NCI-H510A (cell line): Measurements from ENCODE around the gene GOPC.
"Not testable (repeated sequence)": the region's sequence is repeated elsewhere in the genome, so short reads cannot be mapped to it uniquely, and the experiment has no call there.

ENCODE experiments used
- DNase-seq: peaks from one replicate; lab custom pipeline; 2025; lab: John Stamatoyannopoulos, UW

GOPC gene

DNA sequence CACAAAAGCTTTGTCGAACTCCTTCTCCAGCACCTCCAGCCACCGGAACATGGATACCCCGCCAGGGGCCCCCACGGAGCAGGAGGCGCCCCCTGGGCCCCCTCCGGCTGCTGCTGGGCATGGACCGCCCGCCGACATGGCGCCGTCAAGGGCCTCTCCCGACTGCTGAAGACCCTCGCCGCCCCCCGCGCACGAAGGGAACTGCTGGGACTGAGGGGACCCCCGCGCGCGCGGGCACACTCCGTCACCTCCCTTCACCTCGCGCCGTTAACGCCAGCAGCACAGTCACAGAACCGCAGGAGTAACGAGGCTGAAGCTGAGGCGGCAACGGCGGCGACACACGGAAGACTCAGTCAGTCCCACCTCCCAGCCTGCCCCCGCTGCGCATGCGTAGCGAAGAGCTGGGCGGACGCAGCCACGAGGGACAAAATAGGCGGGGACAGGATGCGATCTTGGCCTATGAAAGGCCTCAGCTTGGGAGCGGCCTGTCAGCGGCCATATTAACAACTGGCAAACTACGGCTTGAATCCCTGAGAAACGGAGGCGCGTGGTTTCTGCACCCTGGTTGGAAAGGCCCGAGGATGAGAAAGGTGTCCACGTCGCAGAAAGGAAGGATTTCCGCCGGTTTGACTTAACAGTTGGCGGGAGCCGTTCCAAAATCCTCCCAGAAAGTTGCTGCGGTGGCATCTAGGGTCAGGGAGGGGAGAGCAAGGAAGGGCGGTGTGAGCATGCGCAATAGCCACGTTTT lies at the start of gene GOPC:
Gene GOPC (minus strand): TSS at position 361 of the 748 bp plus-strand sequence. CDS start 223 bp downstream, at position 138.
- peak; percentile 75 for DNase-seq

DNA sequence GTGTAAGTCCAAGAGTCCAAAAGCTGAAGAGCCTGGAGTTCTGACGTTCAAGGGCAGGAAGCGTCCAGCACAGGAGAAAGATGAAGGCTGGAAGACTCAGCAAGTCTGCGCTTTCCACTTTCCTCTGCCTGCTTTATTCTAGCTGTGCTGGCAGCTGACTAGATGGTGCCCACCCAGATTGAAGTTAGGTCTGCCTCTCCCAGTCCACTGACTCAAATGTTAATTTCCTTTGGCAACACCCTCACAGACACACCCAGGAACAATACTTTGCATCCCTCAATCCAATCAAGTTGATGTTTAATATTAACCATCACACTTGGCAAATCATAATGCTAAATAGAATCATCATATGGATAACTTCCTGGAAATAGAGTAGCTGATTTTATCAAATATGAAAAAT lies 49.7 kb upstream of the GOPC start:
- DNase-seq: not testable (repeated sequence)

DNA sequence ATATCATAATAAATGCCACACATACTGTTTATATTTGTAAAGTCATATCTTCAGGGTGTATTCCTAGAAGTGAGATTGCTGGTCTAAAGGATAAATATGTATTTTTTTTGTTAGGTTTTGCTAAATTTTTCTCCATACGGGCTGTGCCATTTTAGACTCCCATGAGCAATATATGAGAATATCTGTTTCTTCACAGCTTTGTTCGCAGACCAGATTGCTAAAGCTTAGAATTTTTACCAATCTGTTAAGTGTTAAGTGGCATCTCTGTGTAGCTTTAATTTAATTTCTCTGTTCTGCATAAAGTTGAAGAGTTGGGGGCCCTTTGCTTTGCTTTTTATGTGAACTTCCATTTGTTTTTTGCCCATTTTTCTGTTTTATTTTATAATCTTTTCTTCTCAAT lies 40.7 kb upstream of the GOPC start:
- no peak for DNase-seq

DNA sequence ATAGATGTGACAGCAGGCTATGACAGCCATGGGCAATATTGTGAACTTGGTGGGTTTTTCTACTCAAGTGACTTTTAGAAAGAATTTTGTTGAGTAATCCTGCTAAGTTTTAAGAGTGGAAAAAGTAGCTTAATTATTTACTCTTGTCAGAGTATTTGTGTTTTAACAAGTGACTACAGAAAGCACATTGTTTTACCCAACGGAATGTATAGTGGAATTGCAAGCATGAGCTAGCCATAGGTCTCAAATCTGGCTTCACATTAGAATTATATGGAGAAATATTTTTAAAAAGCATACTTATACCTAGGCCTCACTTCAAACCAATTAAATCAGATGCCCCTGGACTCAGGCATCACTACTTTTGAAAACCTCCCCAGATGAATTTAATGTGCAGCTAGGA lies 35.5 kb upstream of the GOPC start:
- no peak for DNase-seq

DNA sequence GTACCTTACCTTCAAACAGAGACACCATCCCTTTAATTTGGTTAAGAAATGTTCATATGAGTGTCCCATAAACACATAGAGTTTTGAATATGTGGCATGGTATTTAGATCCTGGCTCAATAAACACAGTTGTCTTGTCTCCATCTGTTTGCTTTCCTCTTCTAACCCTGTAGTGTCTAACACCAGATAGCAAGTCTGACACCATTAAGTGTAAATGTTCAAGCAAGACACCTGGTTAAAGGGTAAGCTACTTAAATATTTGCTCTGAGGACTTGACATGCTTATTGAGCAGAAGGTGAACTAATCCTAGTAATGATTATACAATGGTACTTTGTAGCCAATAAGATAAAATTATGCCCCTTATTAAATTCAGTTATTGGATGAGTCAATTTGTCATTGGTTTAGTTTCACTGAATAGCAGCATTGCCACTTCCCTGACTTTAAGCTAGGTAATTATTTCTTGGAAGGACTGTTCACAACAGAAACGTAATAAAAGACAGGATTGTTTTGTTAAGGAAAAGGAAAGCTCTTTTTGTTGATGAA lies 26.9 kb upstream of the GOPC start:
- no peak for DNase-seq

DNA sequence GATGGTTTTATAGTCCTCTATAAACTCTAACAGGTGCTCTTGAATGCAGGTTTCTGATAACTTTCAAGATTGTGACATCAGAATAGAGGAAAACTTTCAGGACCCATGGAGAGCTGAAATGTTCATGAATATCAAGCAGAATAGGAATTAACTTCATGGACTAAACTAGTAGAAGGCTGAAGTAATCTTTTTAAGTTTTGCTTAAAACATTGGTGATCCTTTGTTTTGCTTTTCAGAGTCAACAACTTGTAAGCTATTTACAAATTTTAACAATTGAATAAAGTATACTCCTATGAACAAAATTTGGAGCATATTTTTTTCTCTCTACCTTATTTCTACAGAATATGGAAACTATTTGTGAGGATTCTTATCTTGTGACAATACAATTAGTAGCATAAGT lies 25.2 kb upstream of the GOPC start:
- no peak for DNase-seq

DNA sequence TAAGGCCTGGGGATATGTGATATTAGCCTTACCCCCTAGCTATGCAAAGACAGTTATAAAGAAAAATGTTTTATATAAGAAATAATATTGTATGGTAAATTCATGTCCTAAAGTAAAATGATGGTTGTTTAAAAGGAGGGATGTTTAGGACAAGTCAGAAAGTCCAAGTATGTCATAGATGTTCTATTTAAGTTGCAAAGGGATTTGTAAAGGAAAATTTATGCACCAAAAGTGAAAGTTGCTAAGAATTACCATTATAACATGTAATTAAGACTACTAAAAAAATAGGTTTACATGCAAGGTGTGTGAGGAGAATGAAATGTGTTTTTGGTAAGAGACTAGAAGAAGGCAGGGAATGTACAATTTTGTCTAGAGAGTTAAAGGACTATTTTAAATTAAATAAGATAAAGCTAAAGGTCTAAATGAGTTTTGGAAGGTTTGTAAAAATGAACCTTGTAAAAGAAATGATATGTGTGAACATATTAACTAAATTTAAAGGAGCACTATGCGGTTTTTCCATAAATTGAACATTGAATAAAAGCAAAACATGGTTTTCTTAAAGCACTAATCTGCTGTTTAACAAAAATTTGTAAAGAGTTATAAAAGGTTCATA lies 22.7 kb upstream of the GOPC start:
- DNase-seq: no peak

DNA sequence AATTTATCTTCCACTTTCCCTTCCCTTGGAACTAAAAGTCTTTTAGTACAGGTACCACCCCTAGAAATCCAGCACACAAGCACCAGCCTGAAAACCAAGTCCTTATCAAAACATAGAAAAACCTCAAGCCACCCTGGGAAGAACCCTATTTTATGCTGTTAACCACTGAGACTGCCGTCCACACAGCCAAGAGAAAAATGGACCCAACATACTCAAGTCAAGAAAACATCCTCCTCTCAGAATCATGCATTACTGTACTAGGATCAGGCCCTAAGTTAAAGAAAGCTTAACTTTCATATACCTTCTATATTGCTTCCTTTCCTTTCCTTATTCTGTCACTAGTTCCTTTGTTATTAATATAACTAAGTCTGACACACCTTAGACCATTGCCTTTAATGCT lies 16.9 kb upstream of the GOPC start:
- DNase-seq: no peak

DNA sequence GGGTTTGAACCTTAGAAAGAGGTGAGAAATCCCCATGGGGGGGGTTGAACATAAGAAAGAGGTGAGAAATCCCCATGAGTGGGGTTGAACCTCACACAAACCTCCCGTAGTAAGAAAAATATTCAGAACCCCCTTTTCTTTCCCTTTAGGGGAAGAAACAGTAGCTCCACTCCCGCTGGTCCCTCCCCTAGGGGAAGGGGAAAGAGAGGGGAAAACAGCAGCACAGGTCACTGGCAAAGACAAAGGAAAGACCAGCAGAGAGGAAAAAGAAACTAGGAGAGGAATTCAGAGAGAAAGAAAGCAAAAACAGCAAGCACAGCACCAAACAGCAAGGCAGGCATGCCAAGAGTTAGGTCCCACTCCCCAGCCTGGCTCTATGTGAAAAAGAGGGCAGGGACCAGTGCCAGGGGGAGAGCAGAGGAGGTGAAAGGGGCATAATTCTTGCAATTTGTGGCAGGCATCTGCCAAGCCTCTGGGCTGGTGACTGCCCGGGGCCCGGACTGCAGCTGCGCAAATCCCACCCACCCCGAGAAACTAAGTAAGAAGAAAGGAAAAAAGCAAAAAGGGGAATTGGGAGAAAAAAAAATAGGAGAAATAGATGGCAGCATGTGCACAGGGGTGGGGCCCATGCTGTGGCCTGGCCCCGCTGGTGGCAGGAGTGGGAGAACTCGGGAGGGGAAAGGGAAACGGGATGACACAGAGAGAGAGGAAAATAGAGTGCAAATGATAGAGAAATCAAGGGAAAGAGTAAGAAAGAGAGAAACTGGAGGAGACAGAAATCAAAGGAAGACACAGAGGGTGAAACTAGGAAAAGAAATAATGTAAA lies 15.1 kb upstream of the GOPC start:
- DNase-seq: no peak

DNA sequence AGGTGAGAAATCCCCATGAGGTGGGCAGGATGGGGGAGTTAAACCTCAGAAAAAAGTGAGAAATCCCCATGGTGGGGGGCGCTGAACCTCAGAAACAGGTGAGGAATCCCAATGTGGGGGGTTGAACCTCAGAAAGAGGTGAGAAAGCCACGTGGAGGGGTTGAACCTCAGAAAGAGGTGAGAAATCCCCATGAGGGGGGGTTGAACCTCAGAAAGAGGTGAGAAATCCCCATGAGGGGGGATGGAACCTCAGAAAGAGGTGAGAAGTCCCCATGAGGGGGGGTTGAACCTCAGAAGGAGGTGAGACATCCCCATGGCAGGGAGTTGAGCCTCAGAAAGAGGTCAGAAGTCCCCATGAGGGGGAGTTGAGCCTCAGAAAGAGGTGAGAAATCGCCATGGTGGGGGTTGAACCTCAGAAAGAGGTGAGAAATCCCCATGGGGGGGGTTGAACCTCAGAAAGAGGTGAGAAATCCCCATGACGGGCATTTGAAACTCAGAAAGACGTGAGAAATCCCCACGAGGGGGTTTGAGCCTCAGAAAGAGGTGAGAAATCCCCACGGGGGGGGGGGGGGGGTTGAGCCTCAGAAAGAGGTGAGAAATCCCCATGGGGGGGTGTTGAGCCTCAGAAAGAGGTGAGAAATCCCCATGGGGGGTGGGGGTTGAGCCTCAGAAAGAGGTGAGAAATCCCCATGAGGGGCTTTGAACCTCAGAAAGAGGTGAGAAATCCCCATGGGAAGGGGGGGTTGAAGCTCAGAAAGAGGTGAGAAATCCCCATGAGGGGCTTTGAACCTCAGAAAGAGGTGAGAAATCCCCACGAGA lies 14.3 kb upstream of the GOPC start:
- no peak for DNase-seq

DNA sequence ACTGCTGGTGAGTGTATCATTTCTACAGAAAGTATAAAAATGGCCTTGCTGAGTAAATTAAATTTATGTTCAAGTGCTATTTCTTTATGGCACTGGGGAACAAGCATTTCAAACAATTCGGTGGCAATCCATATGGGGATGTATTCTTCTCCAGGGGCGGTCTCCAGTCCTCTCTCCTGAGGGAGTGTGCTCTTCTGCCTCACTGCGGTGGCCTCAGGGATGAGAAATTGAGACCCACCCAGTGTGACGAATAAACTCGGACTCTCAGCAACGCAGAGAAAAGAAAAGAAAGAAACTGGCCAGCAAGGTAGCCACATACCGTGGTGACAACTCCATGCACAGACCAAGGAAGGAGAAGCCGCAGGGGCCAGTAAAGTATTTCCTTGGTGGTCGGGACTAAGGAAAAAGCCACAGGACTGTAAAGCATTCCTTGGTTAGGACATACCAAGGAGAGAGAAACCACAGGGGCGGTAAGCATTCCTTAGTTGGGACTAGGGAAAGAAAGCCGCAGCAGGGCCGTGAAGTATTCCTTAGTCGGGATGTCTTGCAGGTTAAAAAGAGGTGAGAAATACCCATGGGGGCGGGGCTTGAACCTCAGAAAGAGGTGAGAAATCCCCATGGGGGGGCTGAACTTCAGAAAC lies 13.6 kb upstream of the GOPC start:
- no peak for DNase-seq

DNA sequence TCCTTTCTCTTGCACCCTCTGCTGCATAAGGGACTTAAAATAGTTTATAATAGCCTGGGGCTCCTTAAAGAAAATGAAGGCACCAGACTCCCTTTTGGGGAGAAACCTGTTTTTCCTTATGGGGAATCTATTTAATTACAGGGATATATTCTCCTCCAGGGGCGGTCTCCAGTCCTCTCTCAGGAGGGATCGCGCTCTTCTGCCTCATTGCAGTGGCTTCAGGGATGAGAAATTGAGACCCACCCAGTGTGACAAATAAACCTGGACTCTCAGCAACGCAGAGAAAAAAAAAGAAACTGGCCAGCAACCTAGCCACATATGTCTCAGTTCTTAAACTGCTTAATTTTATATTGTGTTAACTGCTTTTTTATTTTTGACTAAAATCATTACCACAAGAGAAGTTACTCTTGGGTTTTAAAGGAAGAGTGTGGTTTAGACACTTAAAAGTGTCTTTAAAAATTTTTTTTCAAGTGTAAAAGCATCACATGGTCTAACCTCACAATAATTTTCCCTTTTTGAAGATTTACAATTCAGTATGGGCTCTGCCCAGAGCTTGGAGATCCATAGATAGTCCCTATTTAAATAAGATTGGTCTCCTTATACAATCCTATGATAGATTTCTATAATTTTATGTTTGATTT lies 11.7 kb upstream of the GOPC start:
- DNase-seq: no peak

DNA sequence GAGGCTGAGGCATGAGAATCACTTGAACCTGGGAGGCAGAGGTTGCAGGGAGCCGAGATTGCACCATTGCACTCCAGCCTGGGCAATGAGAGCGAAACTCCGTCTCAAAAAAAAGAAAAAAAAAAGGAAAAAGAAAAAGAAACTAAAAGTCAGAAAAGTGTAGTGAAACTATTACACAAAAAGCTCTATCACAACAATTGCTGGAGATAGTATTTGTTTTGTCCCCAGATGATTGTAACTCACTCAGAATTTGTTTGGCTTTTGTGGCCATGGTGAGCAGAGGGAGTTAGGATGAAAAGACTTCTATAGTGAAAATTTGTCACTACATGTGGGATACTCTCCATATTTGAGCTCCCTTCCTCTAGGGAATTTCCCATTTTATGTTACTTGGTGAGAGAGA lies 5.2 kb upstream of the GOPC start:
- no peak for DNase-seq

DNA sequence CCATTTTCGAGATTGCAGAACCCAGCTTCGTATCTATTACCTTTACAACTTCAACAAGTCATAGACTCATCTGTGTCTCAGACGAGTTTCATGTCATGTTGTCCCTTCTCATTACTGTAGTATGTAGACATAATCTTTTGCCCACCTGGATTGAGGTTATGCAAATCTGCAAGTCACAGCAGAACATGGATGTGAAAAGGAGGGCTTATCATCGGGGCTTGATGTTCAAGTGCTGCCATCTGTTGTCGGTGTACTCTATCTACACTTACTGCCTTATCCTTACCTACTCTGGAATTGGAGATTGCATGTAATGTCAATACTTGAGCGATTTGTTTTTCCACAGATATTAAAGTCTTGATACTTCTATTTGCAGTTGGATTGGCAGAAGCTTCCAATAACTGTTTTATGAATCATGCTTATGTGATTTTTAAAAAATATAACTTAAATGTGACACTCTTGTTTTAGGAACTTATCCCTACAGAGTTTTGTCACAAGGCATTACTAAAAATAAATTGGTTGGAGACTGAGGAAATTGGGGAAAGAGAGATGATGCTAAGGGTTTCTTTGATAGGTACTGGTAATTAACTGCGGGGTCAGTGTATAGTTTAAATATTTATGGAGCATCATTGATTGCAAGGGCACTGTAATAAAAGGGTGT lies 3.0 kb upstream of the GOPC start:
- peak; percentile 10 for DNase-seq

DNA sequence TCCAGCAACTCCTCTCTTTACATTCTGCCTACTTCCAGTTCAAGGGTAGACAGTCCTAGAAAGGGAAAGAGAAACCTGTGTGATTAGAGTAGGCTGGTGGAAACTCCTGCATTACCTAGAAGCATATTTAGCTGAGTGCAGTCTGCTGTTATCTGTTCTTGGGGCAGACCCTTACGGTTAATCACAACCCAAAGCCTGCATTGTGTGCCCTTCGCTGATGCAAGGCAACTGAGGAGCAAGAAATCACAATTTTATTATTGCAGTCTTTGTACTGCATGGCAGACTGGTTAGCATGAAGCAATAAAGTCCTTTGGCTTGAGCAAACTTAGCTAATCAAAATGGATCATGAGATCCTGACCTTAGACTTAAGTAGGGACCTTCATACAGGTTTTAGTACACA lies 1.5 kb upstream of the GOPC start:
- no peak for DNase-seq

DNA sequence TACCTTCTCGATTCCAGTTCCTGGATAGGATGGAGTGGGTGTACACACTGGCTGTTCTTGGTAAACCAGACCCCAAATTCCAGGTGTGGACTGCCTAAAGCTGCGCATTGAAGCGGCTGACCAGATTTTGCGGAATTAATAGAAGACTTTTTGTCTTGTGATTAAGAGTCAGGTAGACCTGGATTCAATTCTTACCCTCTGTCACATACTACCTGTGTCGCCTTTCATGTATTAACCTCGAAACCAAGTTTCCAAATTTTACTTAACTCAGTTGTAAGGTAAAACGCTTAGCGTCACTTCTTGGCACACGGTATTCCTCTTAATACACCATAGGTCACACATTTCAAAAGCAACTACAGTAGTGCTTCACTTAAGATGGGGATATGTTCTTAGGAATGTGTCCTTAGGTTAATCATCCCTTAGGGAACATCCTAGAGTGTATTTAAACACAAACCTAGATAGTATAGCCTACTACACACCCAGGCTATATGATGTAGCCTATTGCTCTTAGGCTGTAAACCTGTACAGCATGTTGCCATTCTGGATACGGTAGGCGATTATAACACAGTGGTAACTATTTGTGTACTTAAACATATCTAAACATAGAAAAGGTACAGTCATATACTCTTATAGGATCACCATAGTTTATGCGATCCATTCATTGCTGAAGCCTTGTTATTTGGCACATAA lies 733 bp upstream of the GOPC start:
- no peak for DNase-seq

DNA sequence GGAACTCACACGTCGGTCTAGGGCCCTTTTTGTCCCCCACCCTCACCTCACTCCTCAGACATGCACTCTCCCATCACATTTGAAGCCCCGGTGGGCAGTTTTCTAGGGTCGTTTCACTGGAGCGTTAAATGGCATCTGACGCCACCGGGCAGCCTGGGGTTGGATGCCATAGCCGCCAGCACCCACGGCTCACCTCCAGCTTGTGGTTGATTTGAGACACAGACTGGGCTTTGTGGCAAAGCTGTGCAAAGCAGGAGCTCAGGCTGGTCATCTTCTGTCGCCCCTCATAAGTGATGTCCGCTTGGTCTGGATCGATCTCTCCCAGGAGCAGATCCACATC lies 530 bp downstream of the GOPC start:
- DNase-seq: no peak

DNA sequence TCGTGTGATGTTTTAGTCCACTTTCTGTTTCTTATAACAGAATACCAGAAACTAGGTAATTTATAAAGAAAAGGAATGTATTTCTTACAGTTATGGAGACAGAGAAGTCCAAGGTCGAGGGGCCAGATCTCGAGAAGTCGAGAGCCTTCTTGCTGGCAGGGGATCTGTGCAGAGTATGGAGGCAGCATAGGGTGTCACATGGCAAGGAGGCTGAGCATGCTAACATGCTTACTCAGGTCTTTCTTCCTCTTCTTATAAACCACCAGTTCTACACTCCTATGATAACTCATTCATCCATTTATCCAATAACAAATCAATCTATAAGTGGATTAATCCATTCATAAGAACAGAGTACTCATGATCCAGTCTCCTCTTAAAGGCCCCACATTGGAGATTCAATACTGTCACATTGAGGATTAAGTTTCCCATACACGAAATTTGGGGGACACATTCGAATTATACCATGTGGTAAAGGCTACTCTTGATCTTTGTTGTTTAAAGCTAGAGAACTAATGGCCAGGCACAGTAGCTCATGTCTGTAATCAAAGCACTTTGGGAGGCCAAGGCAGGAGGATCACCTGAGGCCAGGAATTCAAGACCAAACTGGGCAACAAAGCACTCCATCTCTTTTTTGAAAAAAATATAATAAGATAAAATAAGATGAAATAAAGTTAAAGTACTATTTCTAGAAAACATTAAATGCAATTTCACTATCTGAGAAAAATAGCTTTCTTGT lies 2.1 kb downstream of the GOPC start:
- DNase-seq: no peak

DNA sequence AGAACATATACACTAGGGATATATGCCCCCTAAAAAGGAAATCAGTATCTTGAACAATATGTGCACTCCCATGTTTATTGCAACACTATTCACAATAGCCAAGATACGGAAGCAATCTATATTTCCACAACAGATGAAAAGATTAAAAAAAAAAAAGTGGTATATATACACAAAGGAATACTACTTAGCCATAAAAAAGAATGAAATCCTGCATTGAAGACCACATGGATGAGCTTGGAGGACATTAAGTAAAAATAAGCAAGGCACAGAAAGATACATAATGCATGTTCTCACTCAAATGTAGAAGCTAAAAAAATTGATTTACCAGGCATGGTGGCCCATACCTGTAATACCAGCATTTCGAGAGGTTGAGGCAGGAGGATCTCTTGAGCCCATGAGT lies 4.6 kb downstream of the GOPC start:
- DNase-seq: no peak
